LHCN-M2 (cell line): ENCODE data around the gene PPIP5K1. TPM values are rescaled to one million over a fixed set of nuclear protein-coding genes. Genes with fewer than 3 reads are reported as not detected.
A peak's percentile ranks its signal among the peaks of the same experiment; 100 is the strongest.
"Not testable (repeated sequence)": the region's sequence is repeated elsewhere in the genome, so short reads cannot be mapped to it uniquely, and the experiment has no call there.

Experiments
- DNase-seq: peaks from one replicate; pipeline ENCODE4 v3.0.0-alpha.2; 2012; ENCODE audit warnings: low read depth
- polyA plus RNA-seq: library from polyadenylated mRNA; unstranded; fragments of >200 nt; gene quantifications from one replicate; pipeline ENCODE4 v1.2.1, GENCODE V29; 2012; ENCODE audit warnings: missing spikeins
- total RNA-seq: library from RNA; depleted of rRNA; stranded (reverse); fragments of >200 nt; gene quantifications from 2 replicates; pipeline ENCODE4 v1.2.3, GENCODE V29; 2014; rRNA removed

PPIP5K1 gene
- total RNA-seq = 6.5 and 10.2 TPM in 2 replicates
- polyA plus RNA-seq = 10.1 TPM

- not testable (repeated sequence) for DNase-seq
Measured at GRCh38 chr15:43589778-43590466, at the start of gene PPIP5K1. TSS of gene PPIP5K1 (minus strand) at chr15:43590208. CDS start at chr15:43584504, 5,704 bp downstream.

DNA sequence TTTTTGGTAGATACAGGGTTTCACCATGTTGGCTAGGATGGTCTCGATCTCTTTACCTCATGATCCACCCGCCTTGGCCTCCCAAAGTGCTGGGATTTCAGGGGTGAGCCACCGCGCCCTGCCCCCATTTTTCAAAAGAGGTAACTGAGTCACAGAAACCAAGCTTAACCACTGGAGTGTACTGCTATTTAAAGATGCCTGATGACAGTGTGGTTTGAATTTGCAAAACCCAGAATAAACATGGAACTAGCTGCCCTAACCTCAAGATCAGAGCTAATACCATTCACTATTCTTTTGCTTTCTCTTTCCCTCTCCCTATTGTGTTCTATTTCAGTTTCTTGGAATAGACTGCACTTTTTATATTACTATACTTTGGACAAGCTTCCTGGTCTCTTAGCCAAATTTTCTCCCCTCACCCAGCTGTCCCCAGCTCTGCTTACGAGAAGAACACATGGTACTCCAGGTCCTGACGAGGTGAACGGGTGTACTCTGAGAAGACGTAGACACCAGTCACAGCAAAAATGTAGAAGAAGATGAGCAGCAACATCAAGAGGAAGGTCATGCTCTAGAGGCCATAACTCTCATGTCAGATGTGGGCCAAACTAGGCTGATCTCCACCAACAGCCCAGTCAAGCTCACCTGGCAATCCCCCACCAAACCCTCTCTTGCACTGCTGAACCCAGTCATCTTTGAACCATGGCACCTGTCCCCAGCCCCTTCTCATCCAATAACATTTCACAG lies 48.6 kb upstream of the PPIP5K1 start:
- DNase-seq = not testable (repeated sequence)

- DNase-seq = not testable (repeated sequence)
Measured at GRCh38 chr15:43626937-43627336, 36.9 kb upstream of the PPIP5K1 start.

GRCh38 chr15:43625106-43625505 lies 35.1 kb upstream of the PPIP5K1 start:
- DNase-seq = no peak

GRCh38 chr15:43622068-43622799 lies 32.2 kb upstream of the PPIP5K1 start:
- not testable (repeated sequence) for DNase-seq

DNA sequence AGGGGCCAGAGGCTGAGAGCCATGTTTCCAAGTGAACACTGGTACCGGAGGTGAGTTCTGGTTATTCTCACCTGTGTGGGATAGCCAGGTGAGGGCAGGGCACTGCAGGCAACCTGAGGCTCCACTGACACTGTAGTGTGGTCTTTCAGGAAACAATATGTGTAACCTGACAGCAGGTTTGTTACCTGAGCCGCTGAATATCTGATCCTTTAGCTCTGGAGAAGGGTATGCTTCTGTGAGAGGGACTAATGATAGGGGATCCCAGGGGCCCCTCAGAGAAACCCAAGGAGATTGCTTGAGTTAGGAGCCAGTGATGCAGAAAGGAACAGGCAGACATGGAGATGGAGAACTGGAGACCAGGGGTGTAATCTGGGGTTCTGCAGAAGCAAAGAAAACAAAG lies 28.7 kb upstream of the PPIP5K1 start, which contains the start of gene STRC:
Gene STRC, minus strand, starts transcription at position 101 of the 400 bp plus-strand sequence. Its CDS starts 78 bp downstream, at position 23.
- DNase-seq = not testable (repeated sequence)

- DNase-seq = not testable (repeated sequence)
Measured at GRCh38 chr15:43617750-43618149, 27.7 kb upstream of the PPIP5K1 start.

- peak; percentile 57 for DNase-seq
Measured at GRCh38 chr15:43602233-43602632, 12.2 kb upstream of the PPIP5K1 start.

DNA sequence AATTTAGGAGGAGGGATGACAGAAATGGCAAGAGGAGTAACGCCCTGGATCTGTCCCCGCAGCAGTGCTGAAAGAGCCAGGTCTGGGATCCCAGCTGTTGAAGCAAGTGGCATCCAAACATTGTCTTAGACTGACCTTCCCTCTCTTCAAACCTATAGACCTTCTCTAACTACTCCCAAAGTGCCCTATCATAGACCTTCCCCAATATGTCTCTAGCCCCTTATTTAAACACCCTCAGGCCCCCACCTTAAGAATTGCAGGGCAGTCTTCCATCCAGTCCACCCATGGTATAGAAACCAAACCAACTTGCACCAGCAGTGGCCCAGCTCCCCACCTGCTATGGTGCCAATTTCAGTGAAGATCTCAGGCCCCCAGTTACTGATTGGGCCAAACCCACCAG lies 10.2 kb upstream of the PPIP5K1 start:
- DNase-seq = not testable (repeated sequence)

- DNase-seq = not testable (repeated sequence)
Measured at GRCh38 chr15:43599131-43599530, 9.1 kb upstream of the PPIP5K1 start.

DNA sequence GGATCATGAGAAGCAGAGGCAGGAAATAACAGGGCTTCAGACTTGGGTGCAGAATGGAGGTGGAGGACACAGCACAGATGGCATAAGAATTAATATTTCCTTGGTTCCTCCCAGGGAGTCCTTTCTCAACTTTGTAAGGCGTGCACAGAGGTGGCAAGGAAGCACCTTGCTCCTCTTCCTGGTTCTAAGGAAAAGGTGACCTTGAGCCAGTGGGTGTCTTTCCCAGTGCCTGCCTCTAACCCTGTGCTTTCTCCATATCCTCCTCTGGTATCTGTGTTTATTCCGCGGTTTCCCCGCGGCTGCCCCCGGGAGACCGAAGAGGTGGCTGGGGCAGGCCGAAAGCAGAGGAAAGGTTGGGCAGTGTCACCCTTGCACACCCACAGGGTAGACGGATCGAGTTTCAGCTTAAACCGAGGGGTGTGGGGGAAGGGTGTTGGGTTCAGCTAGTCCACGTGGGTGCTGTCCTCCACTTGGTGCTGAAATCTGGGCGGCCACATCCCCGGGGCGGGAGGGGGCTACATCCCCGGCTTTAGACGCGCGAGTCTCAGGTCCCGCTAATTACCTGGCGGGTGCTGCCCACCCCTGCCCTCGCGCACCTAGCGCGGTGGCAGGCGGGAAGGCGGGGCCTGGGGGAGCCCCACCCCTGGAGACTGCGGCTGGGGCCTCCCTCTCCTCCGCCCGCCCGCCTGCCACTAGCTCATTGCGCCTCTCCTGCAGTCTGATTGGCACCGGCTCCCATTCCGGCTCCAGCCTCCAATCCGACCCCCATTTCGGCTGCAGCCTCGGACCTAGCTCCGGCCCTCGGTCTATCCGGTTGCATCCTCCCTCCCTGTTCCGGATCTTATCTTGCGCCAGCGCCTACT lies 3.6 kb upstream of the PPIP5K1 start, which contains the start of gene CKMT1B:
Gene CKMT1B, plus strand, starts transcription at position 700 of the 863 bp plus-strand sequence. CDS start 192 bp downstream, outside the sequence.
- not testable (repeated sequence) for DNase-seq

DNA sequence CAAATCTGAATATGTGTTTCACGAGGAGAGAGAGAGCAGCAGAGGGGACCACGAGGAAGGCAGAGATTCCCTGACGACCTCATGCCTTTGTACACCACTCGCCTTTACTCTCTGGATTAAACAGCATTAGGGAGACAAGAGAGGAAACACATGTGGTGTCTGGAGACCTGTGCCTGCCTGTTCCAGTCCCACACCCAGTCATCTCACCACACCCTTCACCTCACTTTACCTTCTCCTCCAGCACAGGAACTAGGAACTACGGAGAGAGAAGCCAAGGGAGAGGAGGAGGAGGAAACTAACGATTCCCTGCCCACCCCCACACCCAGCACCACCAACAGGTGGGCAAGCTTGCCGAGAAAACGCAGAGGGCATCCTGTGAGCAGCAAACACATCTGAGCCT lies 2.8 kb upstream of the PPIP5K1 start:
- not testable (repeated sequence) for DNase-seq

DNA sequence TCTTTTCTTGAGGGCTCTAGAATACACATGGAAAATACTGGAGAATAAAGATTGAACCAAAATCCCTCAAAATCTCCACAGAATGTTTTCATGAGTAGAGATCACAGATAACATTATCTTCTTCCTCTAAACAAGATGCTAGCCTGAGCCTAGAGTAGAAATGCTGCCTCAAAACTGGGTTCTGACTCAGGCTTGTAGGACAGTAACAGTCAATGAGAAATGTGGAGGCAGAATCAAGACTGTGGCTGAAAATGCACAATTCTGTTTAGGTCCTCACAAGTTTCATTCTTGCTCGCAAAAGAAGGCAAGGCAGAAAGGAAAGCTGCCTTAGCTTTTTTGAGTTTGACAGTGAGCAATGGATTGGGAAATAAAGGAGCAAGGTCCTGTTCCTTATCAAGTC lies 15.4 kb downstream of the PPIP5K1 start:
- not testable (repeated sequence) for DNase-seq

DNA sequence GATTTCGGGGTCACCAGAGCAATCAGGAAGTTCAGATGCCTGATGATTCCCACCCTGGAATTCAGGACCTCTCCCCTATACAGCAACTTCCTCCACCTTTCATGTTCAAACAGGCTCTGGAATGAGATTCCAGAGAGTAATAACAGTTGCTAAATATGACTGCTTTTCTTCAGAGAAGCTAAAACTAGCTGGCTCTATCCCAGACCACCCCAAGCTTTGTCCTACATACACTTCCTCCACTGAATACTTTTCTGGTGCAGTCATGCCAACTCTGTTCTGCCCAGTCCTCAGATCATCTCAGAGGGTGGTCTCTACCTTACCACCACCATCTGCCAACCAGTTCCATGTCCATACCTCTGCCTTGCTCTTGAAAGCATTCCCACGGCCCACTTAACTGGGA lies 23.4 kb downstream of the PPIP5K1 start:
- not testable (repeated sequence) for DNase-seq

- DNase-seq = not testable (repeated sequence)
Measured at GRCh38 chr15:43563793-43564192, 26.2 kb downstream of the PPIP5K1 start.

- not testable (repeated sequence) for DNase-seq
Measured at GRCh38 chr15:43562753-43563152, 27.3 kb downstream of the PPIP5K1 start.

DNA sequence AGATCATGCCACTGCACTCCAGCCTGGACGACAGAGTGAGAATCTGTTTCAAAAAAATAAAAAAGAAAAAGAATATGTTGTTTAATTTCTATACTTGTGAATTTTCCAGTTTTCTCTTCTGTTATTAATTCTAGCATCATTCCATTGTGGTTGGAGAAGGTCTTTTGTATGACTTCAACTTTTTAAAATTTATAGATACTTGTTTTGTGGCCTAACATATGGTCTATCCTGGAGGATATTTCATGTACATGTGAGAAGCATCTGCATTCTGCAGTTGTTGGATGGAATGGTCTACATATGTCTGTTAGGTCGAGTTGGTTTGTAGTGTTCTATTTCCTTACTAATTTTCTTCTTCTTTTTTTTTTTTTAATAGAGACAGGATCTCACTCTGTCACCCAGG lies 37.0 kb downstream of the PPIP5K1 start:
- no peak for DNase-seq

GRCh38 chr15:43552256-43552655 lies 37.8 kb downstream of the PPIP5K1 start:
- no peak for DNase-seq

DNA sequence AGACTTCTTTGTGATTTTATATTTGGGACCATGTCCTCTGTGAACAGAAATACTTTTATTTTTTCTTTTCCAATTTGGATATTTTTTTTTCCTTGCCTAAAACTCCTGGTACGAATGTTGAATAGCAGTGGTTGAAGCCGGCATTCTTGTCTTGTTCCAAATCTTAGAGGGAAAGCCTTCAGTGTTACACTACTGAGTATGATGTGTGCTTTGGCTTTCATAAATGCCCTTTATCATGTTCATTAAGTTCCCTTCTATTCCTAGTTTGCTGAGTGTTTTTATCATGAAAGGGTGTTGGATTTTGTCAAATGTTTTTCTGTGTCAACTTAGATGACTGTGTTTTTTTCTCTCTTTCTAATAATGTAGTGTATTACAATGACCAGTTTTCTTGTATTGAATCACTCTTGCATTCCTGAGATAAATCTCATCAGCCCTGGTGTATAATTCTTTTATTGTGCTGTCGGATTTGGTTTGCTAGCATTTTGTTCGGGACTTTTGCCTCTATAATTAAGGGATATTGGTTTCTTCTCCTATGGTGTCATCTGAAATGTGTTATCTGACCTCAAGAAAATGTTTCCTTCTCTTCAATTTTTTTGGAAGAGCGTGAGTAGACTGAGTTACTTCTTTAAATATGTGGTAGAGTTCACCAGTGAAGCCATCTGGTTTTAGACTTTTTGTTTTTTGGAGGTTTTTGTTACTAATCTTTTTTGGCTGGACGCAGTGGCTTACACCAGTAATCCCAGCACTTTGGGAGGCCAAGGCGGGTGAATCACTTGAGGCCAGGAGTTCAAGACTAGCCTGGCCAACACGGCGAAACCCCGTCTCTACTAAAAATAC lies 39.3 kb downstream of the PPIP5K1 start:
- peak; percentile 49 for DNase-seq

DNA sequence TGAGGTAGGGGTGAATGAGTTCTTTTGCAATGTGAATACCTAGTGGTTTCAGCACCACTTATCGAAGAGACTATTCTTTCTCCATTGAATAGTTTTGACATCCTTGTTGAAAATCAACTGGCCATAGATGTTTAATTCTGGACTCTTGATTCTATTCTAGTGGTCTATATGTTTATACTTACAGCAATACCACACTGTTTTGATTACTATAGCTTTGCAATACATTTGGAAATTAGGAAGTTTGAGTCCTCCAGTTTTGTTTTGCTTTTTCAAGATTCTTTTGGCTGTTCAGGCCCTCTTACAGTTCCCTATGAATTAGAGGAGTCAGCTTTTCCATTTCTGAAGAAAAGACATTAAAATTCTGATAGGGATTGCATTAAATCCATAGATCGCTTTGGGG lies 42.5 kb downstream of the PPIP5K1 start:
- DNase-seq = no peak
